ENCODE measurements around the gene CSF2RB. TPM values are rescaled to one million over a fixed set of nuclear protein-coding genes. Genes with fewer than 3 reads are reported as not detected.

CSF2RB gene
- total RNA-seq, 1 donor from 2014 or later: 152 TPM

- ChIA-PET CTCF (no interaction called here), POLR2A (no interaction called here)
- Mint-ChIP-seq H3K4me3 (no peak overlapping the region), H3K9me3 (peaks cover 9% of the 10 kb centered on the region), H3K36me3 (ENCODE audit: low read depth) (peaks cover 3% of the 10 kb centered on the region), H3K4me1 (no peaks in the 10 kb centered on the region), H3K27me3 (no peaks in the 10 kb centered on the region), H3K27ac (no peak overlapping the region)
- TF ChIP-seq CTCF (IDR thresholded peaks at IDR 0.05): no peak
- DNase-seq (no peak), ATAC-seq (ENCODE audit: low read depth) (no peak)
- intact Hi-C loops (cut with micrococcal nuclease): no loop called here
These were observed 19.2 kb upstream of the CSF2RB start for GRCh38 chr22:36894266-36894665.

GRCh38 chr22:36897611-36898010, 15.8 kb upstream of the CSF2RB start:
- no peak for TF ChIP-seq CTCF (IDR thresholded peaks at IDR 0.05)
- H3K27ac Mint-ChIP-seq: no peak overlapping the region
- ATAC-seq (ENCODE audit: low read depth): no peak
- H3K27me3 Mint-ChIP-seq: peaks cover 2% of the 10 kb centered on the region
- H3K4me3 Mint-ChIP-seq: no peak overlapping the region
- no peak for DNase-seq
- intact Hi-C loops (cut with micrococcal nuclease): no loop called here
- H3K4me1 Mint-ChIP-seq: peaks cover 11% of the 10 kb centered on the region
- H3K36me3 Mint-ChIP-seq (ENCODE audit: low read depth): peaks cover 3% of the 10 kb centered on the region
- ChIA-PET POLR2A (no interaction called here), CTCF (interaction anchor here (1.5 kb wide), 1 partner anchor 42 kb away, joined by 5 read pairs; no protein-coding TSS in a partner anchor)
- peaks cover 9% of the 10 kb centered on the region for H3K9me3 Mint-ChIP-seq

GRCh38 chr22:36898690-36899089, 14.7 kb upstream of the CSF2RB start:
- ChIA-PET POLR2A (no interaction called here), CTCF (no interaction called here)
- no peak overlapping the region for H3K27ac Mint-ChIP-seq
- H3K27me3 Mint-ChIP-seq: peaks cover 2% of the 10 kb centered on the region
- intact Hi-C loops (cut with micrococcal nuclease): no loop called here
- DNase-seq (no peak), ATAC-seq (ENCODE audit: low read depth) (no peak)
- no peak for TF ChIP-seq CTCF (IDR thresholded peaks at IDR 0.05)
- H3K9me3 Mint-ChIP-seq: peaks cover 9% of the 10 kb centered on the region
- H3K4me3 Mint-ChIP-seq: no peak overlapping the region
- peaks cover 11% of the 10 kb centered on the region for H3K4me1 Mint-ChIP-seq
- peaks cover 3% of the 10 kb centered on the region for H3K36me3 Mint-ChIP-seq (ENCODE audit: low read depth)

GRCh38 chr22:36899498-36899897, 13.9 kb upstream of the CSF2RB start:
- no peak for DNase-seq
- intact Hi-C loops (cut with micrococcal nuclease): no loop called here
- no peak for TF ChIP-seq CTCF (IDR thresholded peaks at IDR 0.05)
- ATAC-seq (ENCODE audit: low read depth): no peak
- Mint-ChIP-seq H3K4me1 (peaks cover 11% of the 10 kb centered on the region), H3K36me3 (ENCODE audit: low read depth) (peaks cover 3% of the 10 kb centered on the region), H3K27me3 (peaks cover 3% of the 10 kb centered on the region), H3K4me3 (no peak overlapping the region), H3K9me3 (peaks cover 9% of the 10 kb centered on the region), H3K27ac (no peak overlapping the region)
- POLR2A ChIA-PET: interaction anchor here (1.1 kb wide), 1 partner anchor 14 kb away, joined by 3 read pairs; the partner anchor contains the start of gene CSF2RB
- CTCF ChIA-PET: no interaction called here

GRCh38 chr22:36900225-36900624, 13.2 kb upstream of the CSF2RB start:
- no peak for DNase-seq
- POLR2A ChIA-PET: interaction anchor here (1.1 kb wide), 1 partner anchor 13 kb away, joined by 3 read pairs; the partner anchor contains the start of gene CSF2RB
- Mint-ChIP-seq H3K27me3 (peaks cover 4% of the 10 kb centered on the region), H3K9me3 (peaks cover 6% of the 10 kb centered on the region), H3K4me3 (no peak overlapping the region), H3K27ac (no peak overlapping the region), H3K4me1 (peaks cover 11% of the 10 kb centered on the region), H3K36me3 (ENCODE audit: low read depth) (peaks cover 2% of the 10 kb centered on the region)
- TF ChIP-seq CTCF (IDR thresholded peaks at IDR 0.05): no peak
- CTCF ChIA-PET: no interaction called here
- ATAC-seq (ENCODE audit: low read depth): no peak
- intact Hi-C loops (cut with micrococcal nuclease): no loop called here

All from activated B cell treated with CpG ODN at 0.5 μM for 24 hours (primary cell).